ENCODE measurements around the gene NUP210L. TPM values are rescaled to one million over a fixed set of nuclear protein-coding genes. Genes with fewer than 3 reads are reported as not detected.

Gene NUP210L
- total and polyA plus RNA-seq, 5 donors: 0.09 to 0.88 (median 0.18) TPM; not detected in 1

DNA sequence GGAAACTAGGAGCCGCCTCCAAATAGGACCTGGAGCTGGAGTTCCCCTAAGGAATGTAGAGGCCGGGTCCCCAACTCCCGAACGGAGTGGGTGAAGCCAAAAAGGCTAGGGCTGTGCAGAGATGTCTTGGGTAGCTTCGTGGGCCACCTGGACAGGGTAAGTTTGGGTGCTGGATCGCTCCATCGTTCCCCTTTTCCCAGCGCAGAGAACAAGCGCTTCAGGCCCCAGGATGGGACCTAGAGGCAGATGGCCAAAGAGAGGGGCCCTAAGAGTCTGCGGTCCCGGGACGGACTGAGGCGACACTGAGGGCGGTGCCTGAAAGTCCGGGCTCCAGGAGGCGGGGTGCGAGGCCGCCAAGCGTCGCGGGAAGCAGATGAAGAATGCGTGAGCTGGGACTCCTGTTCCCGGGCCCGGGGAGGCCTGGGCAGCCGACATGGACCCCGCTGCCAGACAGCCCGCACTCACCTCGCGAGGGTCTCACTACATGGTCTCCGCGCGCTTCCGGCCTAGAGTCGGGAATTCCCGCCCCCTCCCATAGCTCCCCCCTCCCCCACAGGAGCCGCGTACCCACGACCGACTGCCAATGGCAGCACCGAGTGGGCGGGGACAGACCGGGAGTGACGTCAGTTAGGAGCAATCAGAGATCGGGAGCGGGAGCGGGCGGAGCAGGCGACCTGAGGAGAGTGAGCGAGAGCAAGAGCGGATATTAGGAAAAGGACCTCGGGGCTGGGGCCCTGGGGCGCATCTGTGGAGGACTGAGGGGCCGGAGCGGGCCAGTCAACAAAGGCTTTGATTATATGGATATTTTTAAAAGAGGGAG, 191.6 kb downstream of the NUP210L start, which contains the start of gene SLC39A1:
Gene SLC39A1, minus strand, starts transcription at position 508 of the 820 bp plus-strand sequence. CDS start 822 bp downstream, outside the sequence.
- no peaks in the 10 kb centered on the region for H3K9me3 ChIP-seq (ENCODE audit: control insufficient read depth, low read length)
- ATAC-seq (peak; percentile 86 to 88), DNase-seq (peak; percentile 98 to 100 (median 99))
- H3K27me3 ChIP-seq (ENCODE audit: control insufficient read depth, insufficient read depth): no peaks in the 10 kb centered on the region
- under 1% methylated on average over 54 of the region's 54 CpGs for WGBS
- intact Hi-C loops (cut with DNase I): no loop called here
- peaks cover 15% of the 10 kb centered on the region for H3K4me1 ChIP-seq (ENCODE audit: control insufficient read depth, insufficient read depth, low read length)
- H3K4me3 ChIP-seq (ENCODE audit: low read length): peak within 1 kb of the TSS; percentile 57
- H3K27ac ChIP-seq (ENCODE audit: low read length): peak within 1 kb of the TSS; percentile 93

DNA sequence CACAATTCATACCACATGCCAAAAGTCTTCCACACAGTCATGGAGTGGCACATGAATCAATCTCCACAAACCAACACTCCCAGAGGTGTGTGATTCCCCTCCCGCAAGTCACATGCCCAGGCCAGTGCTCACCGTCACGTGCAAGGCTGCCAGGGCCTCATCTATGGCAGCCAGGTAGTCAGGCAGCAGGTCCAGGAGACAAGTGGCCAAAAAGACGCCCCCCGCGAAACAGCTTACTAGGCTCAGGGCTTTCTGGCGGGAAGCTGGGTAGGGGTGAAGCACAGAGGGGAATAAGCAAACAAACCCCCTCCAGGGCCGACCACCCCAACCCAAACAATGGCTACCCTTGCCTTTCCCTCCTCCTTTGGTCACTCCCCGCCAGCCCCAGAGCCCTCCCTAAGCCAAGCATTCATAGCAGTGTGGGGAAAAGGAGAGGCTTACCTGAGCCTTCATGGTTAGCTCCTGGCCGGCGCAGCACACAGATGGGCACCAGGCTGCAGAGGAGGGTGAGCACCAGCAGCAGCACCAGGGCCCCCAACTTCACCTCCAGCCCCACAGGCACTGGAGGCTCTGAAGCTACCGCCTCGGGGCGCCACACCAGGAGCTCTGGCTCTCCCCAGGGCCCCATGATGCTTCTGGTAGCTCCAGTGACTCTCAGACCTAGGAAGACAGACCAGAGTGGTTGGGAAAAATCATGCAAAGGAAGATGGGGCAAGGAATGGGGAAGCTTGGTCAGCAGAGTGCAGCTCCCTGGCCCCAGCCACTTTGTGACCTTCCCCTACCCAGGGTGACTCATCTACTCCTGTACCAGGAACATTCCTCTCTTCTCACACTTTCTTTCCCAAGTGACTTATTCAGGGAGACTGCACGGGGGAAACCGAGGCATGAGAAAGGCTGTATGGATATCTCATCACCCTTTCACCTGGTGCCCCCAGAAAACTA, 192.5 kb downstream of the NUP210L start:
- peaks cover 12% of the 10 kb centered on the region for H3K4me1 ChIP-seq (ENCODE audit: control insufficient read depth, insufficient read depth, low read length)
- 42% methylated on average over 16 of the region's 16 CpGs for WGBS
- no peak for ATAC-seq

DNA sequence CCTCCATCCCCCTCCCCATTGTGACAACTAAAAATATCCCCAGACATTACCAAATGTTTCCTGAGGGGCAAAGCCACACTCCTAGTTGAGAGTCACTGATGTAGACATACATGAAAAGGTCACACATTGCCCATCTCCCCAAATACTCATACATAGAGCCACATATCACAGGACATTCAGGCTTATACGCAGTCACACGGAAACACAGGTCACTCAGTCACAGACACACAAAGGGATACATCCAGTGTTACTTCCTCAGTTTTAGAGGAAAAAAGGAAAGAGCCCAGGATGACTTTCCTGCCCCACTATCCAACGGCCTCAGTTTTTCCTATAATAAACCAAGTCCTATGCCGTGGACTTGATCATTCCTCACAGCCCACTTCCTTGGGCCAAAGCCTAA, 193.5 kb downstream of the NUP210L start:
- Histone ChIP-seq H3K27me3 (ENCODE audit: control insufficient read depth, insufficient read depth) (no peaks in the 10 kb centered on the region), H3K4me3 (ENCODE audit: low read length) (no peak overlapping the region), H3K27ac (ENCODE audit: low read length) (peak overlapping the region; percentile 36), H3K4me1 (ENCODE audit: control insufficient read depth, insufficient read depth, low read length) (peaks cover 12% of the 10 kb centered on the region), H3K9me3 (ENCODE audit: control insufficient read depth, low read length) (no peaks in the 10 kb centered on the region)
- ATAC-seq: no peak
- WGBS: 65% methylated on average over 4 of the region's 4 CpGs
- DNase-seq: no peak
- intact Hi-C loops (cut with DNase I): no loop called here

More for the DNA sequence above, 192.5 kb downstream of the NUP210L start:
- peak; percentile 36 to 55 (median 50) for DNase-seq
- Histone ChIP-seq H3K9me3 (ENCODE audit: control insufficient read depth, low read length) (no peaks in the 10 kb centered on the region), H3K27ac (ENCODE audit: low read length) (peak overlapping the region; percentile 93), H3K4me3 (ENCODE audit: low read length) (peak overlapping the region; percentile 57), H3K27me3 (ENCODE audit: control insufficient read depth, insufficient read depth) (no peaks in the 10 kb centered on the region)
- intact Hi-C loops (cut with DNase I): no loop called here

DNA sequence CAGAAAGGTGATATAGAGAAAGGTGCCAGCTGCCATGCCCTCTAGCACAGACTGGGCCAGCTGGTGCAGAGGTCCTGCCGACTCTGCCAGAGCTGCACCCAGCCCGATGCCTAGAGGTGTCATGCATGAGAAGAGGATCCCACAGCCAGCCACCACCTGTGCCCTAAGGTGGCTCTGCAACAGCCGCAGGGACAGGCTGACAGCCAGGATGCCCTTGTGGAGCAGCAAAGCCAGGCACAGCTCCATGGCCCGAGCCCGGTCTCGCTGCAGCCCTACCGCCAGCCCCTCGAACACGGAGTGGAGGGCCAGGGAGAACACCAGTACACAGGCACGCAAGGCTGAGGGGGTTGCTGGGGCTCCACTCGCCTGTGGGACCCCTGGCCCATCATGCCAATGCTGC, 194.7 kb downstream of the NUP210L start:
- no peaks in the 10 kb centered on the region for H3K9me3 ChIP-seq (ENCODE audit: control insufficient read depth, low read length)
- ATAC-seq (no peak), DNase-seq (peak in 2 of 3 donors; percentile 55 to 64)
- peak overlapping the region; percentile 82 for H3K27ac ChIP-seq (ENCODE audit: low read length)
- H3K27me3 ChIP-seq (ENCODE audit: control insufficient read depth, insufficient read depth): no peaks in the 10 kb centered on the region
- WGBS: 90% methylated on average over 11 of the region's 11 CpGs
- peaks cover 18% of the 10 kb centered on the region for H3K4me1 ChIP-seq (ENCODE audit: control insufficient read depth, insufficient read depth, low read length)
- intact Hi-C loops (cut with DNase I): no loop called here
- no peak overlapping the region for H3K4me3 ChIP-seq (ENCODE audit: low read length)

DNA sequence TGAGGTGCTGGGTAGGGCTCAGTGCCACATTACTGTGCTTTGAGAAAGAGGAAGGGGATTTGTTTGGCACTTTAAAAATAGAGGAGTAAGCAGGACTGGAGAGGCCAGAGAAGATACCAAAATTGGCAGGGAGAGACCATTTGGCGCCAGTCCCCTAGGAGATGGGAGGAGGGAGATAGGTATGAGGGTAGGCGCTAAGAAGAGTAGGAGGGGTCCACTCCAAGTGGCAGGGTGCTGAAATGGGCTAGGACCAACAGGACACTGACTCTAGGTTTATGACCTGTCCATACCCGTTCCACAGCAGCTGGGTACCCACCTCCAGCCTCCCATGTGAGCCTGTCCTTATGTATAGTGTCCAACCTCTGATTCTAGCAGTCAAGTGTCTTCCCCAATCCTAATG, 195.4 kb downstream of the NUP210L start:
- DNase-seq: peak in 1 of 3 donors; percentile 61
- intact Hi-C loops (cut with DNase I): no loop called here
- 37% methylated on average over 3 of the region's 3 CpGs for WGBS
- no peak overlapping the region for H3K4me3 ChIP-seq (ENCODE audit: low read length)
- peak overlapping the region; percentile 82 for H3K27ac ChIP-seq (ENCODE audit: low read length)
- no peak for ATAC-seq
- no peaks in the 10 kb centered on the region for H3K27me3 ChIP-seq (ENCODE audit: control insufficient read depth, insufficient read depth)
- peaks cover 18% of the 10 kb centered on the region for H3K4me1 ChIP-seq (ENCODE audit: control insufficient read depth, insufficient read depth, low read length)
- no peaks in the 10 kb centered on the region for H3K9me3 ChIP-seq (ENCODE audit: control insufficient read depth, low read length)

DNA sequence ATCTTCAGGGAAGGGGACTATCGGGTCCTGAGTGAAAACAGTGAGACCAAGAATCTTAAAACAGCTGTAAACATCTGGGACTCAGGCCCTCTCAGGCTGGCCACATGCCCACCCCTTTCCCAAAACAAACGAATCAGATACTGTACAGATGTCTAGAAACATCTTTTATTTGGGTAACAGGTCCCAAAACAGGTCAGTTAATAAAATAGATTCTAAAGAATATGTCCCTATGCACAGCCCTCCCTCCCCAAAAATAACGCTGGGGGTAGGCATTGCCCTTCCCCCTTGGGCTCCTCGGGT, 196.0 kb downstream of the NUP210L start:
- Histone ChIP-seq H3K4me3 (ENCODE audit: low read length) (no peak overlapping the region), H3K4me1 (ENCODE audit: control insufficient read depth, insufficient read depth, low read length) (peaks cover 18% of the 10 kb centered on the region), H3K27me3 (ENCODE audit: control insufficient read depth, insufficient read depth) (no peaks in the 10 kb centered on the region), H3K27ac (ENCODE audit: low read length) (peak overlapping the region; percentile 82), H3K9me3 (ENCODE audit: control insufficient read depth, low read length) (no peaks in the 10 kb centered on the region)
- ATAC-seq (no peak), DNase-seq (peak in 1 of 3 donors; percentile 77)
- WGBS: 8% methylated on average over 4 of the region's 4 CpGs
- intact Hi-C loops (cut with DNase I): no loop called here

DNA sequence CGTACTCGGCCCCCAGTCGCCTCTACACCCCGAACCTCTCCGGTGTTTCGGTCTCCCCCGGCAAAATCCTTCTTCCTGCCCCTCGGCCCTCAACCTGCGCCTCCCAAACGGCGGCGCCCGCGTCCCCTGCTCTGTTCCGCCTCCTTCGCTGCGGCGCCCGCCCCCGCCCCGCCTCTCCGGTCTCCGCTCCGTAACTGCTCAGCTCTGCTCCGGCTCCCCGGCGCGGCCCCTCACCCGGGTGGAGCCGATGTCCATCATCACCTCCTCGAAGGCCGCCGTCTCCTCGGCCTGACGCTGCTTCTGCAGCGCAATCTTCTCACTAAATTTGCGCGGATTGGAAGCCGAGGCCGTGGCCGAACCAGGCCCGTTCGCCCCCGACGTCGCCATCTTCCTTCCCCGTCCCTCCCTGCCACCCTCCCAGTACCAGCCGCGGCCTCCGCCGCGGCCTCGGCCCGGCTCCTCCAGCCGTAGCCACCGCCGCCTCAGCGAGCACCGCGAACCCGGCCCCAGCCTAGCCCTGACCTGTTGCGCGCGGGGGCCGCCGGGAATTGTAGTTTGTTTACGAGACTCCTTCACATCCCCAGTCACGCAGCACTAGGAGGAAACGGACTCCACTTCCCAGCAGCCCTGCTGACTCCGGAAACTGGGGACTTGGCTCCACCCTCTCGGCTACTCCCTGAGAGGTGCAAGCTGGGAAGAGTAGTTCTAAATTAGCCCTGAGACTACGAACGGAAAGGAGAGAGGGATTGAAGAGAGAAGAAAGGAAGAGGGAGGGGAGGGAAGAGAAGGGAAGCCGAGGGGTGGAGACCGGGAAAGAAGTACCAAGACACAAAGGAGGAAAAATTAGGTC, 196.5 kb downstream of the NUP210L start, which contains the start of gene CRTC2:
Gene CRTC2, minus strand, starts transcription at position 502 of the 850 bp plus-strand sequence. Its CDS starts 115 bp downstream, at position 387.
- DNase-seq: peak; percentile 99 to 100 (median 99)
- peak; percentile 91 to 92 for ATAC-seq
- under 1% methylated on average over 74 of the region's 75 CpGs for WGBS
- no peaks in the 10 kb centered on the region for H3K27me3 ChIP-seq (ENCODE audit: control insufficient read depth, insufficient read depth)
- H3K27ac ChIP-seq (ENCODE audit: low read length): peak within 1 kb of the TSS; percentile 92
- peaks cover 18% of the 10 kb centered on the region for H3K4me1 ChIP-seq (ENCODE audit: control insufficient read depth, insufficient read depth, low read length)
- no peaks in the 10 kb centered on the region for H3K9me3 ChIP-seq (ENCODE audit: control insufficient read depth, low read length)
- peak within 1 kb of the TSS; percentile 78 for H3K4me3 ChIP-seq (ENCODE audit: low read length)
- intact Hi-C loops (cut with DNase I): no loop called here

DNA sequence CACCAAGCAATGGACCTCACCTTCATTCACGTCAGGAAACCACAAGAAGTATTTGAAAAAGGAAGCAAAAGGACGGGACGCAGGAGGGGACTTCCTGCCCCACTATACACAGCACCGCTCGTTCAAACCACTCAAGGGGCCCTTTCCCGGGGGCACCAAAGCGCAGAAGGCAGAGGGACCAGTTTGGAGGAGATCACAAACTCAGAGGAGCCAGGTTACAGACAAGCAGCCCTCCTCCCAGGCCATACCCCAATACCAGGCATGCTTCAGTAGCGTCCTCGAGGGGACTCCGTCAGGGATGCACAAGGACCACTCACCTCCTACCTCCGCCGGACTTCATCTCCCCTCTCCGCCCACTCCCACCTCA, 197.1 kb downstream of the NUP210L start:
- intact Hi-C loops (cut with DNase I): no loop called here

DNA sequence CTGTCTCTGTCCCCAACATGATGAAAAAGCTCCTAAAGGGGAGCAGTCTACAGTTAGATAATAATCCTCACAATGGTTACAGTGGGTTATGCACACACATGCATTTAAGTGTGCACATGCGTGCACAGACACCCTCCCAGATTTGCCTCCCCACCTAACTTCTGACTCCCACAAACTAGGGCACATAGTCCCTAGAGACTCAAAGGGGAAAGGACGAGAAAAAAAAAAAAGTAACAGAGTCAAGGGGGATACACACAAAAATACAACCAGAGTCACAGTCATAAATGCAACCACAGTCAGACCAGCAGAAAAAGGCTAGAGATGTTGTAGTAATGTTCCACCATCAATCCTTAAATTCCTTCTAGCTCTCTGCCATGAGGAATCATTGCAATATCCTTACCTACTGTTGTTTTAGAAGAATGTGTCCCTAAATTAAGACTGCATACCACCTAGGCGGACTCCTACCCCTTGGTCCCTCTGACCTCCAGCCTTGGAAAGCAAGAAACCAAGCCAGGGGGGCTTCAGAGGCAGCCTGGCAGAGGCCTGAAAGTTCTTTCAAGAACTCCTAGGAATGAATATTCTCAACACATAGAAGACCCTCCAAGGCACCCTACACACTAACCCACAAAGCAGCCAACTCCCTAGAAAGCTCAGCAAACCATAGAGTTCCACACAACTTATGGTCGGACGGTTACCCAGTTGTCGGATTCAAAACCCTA, 197.7 kb downstream of the NUP210L start:
- WGBS: 30% methylated on average over 6 of the region's 6 CpGs
- peak overlapping the region; percentile 78 for H3K4me3 ChIP-seq (ENCODE audit: low read length)
- no peak overlapping the region for H3K27ac ChIP-seq (ENCODE audit: low read length)
- peak in 1 of 3 donors; percentile 6 for DNase-seq
- intact Hi-C loops (cut with DNase I): no loop called here
- H3K9me3 ChIP-seq (ENCODE audit: control insufficient read depth, low read length): no peaks in the 10 kb centered on the region
- H3K4me1 ChIP-seq (ENCODE audit: control insufficient read depth, insufficient read depth, low read length): peaks cover 15% of the 10 kb centered on the region
- no peak for ATAC-seq
- H3K27me3 ChIP-seq (ENCODE audit: control insufficient read depth, insufficient read depth): no peaks in the 10 kb centered on the region

More for the DNA sequence above, 197.1 kb downstream of the NUP210L start:
- peak overlapping the region; percentile 92 for H3K27ac ChIP-seq (ENCODE audit: low read length)
- peak overlapping the region; percentile 78 for H3K4me3 ChIP-seq (ENCODE audit: low read length)
- no peaks in the 10 kb centered on the region for H3K27me3 ChIP-seq (ENCODE audit: control insufficient read depth, insufficient read depth)
- peaks cover 18% of the 10 kb centered on the region for H3K4me1 ChIP-seq (ENCODE audit: control insufficient read depth, insufficient read depth, low read length)
- DNase-seq (no peak), ATAC-seq (peak; percentile 0 to 7)
- H3K9me3 ChIP-seq (ENCODE audit: control insufficient read depth, low read length): no peaks in the 10 kb centered on the region
- WGBS: 1% methylated on average over 13 of the region's 13 CpGs

DNA sequence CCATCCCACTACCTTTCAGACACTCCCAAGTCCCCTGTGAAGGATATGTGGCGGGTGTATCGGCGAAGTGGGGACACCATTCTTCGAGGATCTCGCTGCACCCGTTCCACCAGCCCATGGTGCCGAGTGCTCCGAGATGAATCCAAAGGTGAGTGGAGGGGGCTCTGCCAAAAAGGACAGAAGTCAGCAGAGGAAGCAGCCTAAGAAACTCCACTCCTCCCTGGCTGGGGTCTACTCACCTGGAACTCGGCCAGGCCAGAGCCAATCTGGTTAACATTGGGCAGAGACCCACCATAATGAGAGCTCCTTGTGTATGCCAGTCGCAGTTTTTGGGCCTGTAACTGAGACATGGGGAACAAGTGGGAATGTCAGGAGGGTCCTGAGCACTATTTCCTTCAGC, 200.0 kb downstream of the NUP210L start:
- WGBS: 94% methylated on average over 10 of the region's 10 CpGs

More for the DNA sequence above, 200.0 kb downstream of the NUP210L start:
- intact Hi-C loops (cut with DNase I): no loop called here
- ATAC-seq: no peak
- no peaks in the 10 kb centered on the region for H3K9me3 ChIP-seq (ENCODE audit: control insufficient read depth, low read length)
- peak in 1 of 3 donors; percentile 9 for DNase-seq
- no peaks in the 10 kb centered on the region for H3K27me3 ChIP-seq (ENCODE audit: control insufficient read depth, insufficient read depth)
- H3K4me3 ChIP-seq (ENCODE audit: low read length): no peak overlapping the region
- H3K27ac ChIP-seq (ENCODE audit: low read length): no peak overlapping the region
- H3K4me1 ChIP-seq (ENCODE audit: control insufficient read depth, insufficient read depth, low read length): peaks cover 11% of the 10 kb centered on the region
